Measurements from ENCODE around the gene SLC38A7. TPM values are rescaled to one million over a fixed set of nuclear protein-coding genes. Genes with fewer than 3 reads are reported as not detected.
A peak's percentile ranks its signal among the peaks of the same experiment; 100 is the strongest.
"Not testable (repeated sequence)": the region's sequence is repeated elsewhere in the genome, so short reads cannot be mapped to it uniquely, and the experiment has no call there.

SLC38A7 gene
- total and polyA plus RNA-seq, 2 experiments from 2014 or later = 13.9 to 27.8 TPM

DNA sequence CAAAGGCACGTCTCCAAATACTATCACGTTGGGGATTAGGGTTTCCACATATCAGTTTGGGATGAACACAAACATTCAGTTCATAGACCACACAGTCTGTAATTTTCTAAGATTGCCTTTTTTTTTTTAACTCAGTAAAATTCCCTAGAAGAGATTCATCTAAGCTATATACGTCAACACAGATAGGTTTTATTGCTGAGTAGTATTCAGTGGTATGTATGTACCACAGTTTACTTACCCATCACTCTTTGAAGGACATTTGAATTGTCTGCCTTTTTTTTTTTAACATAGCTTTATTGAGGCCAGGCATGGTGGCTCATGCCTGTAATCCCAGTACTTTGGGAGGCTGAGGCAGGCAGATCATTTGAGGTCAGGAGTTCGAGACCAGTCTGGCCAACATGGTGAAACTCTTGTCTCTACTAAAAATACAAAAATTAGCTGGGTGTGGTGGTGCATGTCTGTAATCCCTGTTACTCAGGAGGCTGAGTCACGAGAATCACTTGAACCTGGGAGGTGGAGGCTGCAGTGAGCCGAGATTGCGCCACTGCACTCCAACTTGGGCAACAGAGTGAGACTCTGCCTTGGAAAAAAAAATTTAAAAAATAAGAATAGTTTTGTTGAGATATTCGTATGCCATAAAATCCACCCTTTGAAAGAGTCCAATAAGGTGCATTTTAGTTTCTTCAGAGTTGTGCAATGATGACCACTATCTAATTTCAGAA lies 2.6 kb upstream of the SLC38A7 start:
- not testable (repeated sequence) for H3K4me2 ChIP-seq; H2AFZ ChIP-seq; H4K20me1 ChIP-seq (replicated peaks; ENCODE audit: insufficient read depth); H3F3A ChIP-seq (replicated peaks; ENCODE audit: low read depth); H3K27ac Mint-ChIP-seq; H3K27ac ChIP-seq (ENCODE audit: low read depth); H3K36me3 Mint-ChIP-seq (ENCODE audit: low read depth); H3K27me3 Mint-ChIP-seq (ENCODE audit: insufficient read depth, low read depth, poor library complexity); DNase-seq (ENCODE audit: low spot score); H3K4me3 ChIP-seq; H3K9me3 Mint-ChIP-seq; H3K4me1 Mint-ChIP-seq; H3K27me3 ChIP-seq (ENCODE audit: insufficient read depth); H3K4me3 Mint-ChIP-seq; H3K36me3 ChIP-seq (ENCODE audit: insufficient read depth); H3K4me1 ChIP-seq (ENCODE audit: insufficient read depth); ATAC-seq; H3K9me2 ChIP-seq (ENCODE audit: insufficient read depth)
- peaks cover 12% of the 10 kb centered on the region for H3K79me2 ChIP-seq (replicated peaks; ENCODE audit: insufficient read depth)

DNA sequence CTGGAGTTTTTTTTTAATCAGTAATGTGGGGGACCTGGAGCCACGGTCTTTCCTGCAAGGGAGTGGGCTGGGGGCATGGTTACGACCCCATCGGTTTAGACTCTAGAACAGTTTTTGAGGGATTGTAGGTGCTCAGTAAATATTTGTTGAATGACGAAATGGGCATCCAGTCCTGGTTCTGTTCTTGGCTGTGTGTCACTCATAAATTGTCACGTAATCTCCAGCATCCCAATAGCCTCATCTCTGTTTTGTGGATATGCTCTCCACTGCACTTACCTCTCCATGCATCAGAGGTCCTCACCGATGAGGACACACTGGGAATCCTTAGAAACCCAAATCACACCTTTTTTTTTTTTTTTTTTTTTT lies 497 bp upstream of the SLC38A7 start:
- Histone ChIP-seq H3K36me3 (ENCODE audit: insufficient read depth) (no peaks in the 10 kb centered on the region), H3F3A (replicated peaks; ENCODE audit: low read depth) (no peaks in the 10 kb centered on the region), H3K4me1 (ENCODE audit: insufficient read depth) (peaks cover 9% of the 10 kb centered on the region), H3K27me3 (ENCODE audit: insufficient read depth) (no peaks in the 10 kb centered on the region), H3K4me3 (peak overlapping the region; percentile 96), H2AFZ (peak overlapping the region; percentile 100), H3K9me2 (ENCODE audit: insufficient read depth) (no peaks in the 10 kb centered on the region), H3K27ac (ENCODE audit: low read depth) (no peak overlapping the region), H4K20me1 (replicated peaks; ENCODE audit: insufficient read depth) (no peaks in the 10 kb centered on the region), H3K4me2 (peak overlapping the region; percentile 97), H3K79me2 (replicated peaks; ENCODE audit: insufficient read depth) (peaks cover 12% of the 10 kb centered on the region)
- Mint-ChIP-seq H3K27me3 (ENCODE audit: insufficient read depth, low read depth, poor library complexity) (peaks cover 8% of the 10 kb centered on the region), H3K4me1 (peaks cover 8% of the 10 kb centered on the region; the same call in 2 of the 3 replicates), H3K9me3 (no peaks in the 10 kb centered on the region; the same call in 2 of the 3 replicates), H3K36me3 (ENCODE audit: low read depth) (no peaks in the 10 kb centered on the region; the same call in 2 of the 3 replicates), H3K27ac (no peak overlapping the region), H3K4me3 (peak overlapping the region; percentile 96)
- no peak for ATAC-seq
- DNase-seq (ENCODE audit: low spot score) = no peak
- no peak for TF ChIP-seq EZH2phosphoT487 (IDR thresholded peaks at IDR 0.05; ENCODE audit: unreplicated experiment)
- no peak for TF ChIP-seq JUNB (IDR thresholded peaks at IDR 0.05; ENCODE audit: unreplicated experiment)
- TF ChIP-seq EZH2 (IDR thresholded peaks at IDR 0.05; ENCODE audit: low read depth, unreplicated experiment) = no peak
- TF ChIP-seq ZNF331 (CRISPR knock-in tag; IDR thresholded peaks at IDR 0.05; ENCODE audit: low read depth) = no peak

DNA sequence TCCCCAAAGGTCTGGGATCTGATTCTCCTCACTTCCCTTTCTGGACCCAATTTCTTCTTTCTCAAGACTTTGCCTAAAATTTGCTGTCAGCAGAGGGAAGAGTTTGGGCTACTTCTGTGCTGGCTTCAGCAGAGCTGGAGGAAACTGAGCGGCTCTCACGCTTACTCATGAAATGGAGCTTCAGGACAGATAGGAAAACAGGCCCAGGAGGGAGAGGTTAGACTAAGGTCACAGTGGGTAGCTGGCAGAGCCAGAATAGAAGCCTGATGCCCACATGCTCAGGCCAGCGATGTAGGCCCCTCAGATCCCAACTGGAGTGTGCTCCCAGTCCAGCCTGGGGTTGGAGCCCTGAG lies 593 bp downstream of the SLC38A7 start:
- no peaks in the 10 kb centered on the region for H3F3A ChIP-seq (replicated peaks; ENCODE audit: low read depth)
- H3K4me1 Mint-ChIP-seq = peaks cover 8% of the 10 kb centered on the region; the same call in 2 of the 3 replicates
- H3K27ac ChIP-seq (ENCODE audit: low read depth) = no peak overlapping the region
- H3K79me2 ChIP-seq (replicated peaks; ENCODE audit: insufficient read depth) = peaks cover 12% of the 10 kb centered on the region
- peak overlapping the region; percentile 97 for H3K4me2 ChIP-seq
- H3K9me2 ChIP-seq (ENCODE audit: insufficient read depth) = no peaks in the 10 kb centered on the region
- peak overlapping the region; percentile 96 for H3K4me3 Mint-ChIP-seq
- peak overlapping the region; percentile 93; the same call in 1 of the 2 replicates for H3K27ac Mint-ChIP-seq
- DNase-seq (ENCODE audit: low spot score) = no peak
- no peak for ATAC-seq
- H3K4me1 ChIP-seq (ENCODE audit: insufficient read depth) = peaks cover 9% of the 10 kb centered on the region
- no peaks in the 10 kb centered on the region for H3K36me3 ChIP-seq (ENCODE audit: insufficient read depth)
- H3K9me3 Mint-ChIP-seq = no peaks in the 10 kb centered on the region; the same call in 2 of the 3 replicates
- peaks cover 2% of the 10 kb centered on the region; the same call in 1 of the 2 replicates for H4K20me1 ChIP-seq (replicated peaks; ENCODE audit: insufficient read depth)
- peaks cover 8% of the 10 kb centered on the region for H3K27me3 Mint-ChIP-seq (ENCODE audit: insufficient read depth, low read depth, poor library complexity)
- peak overlapping the region; percentile 96 for H3K4me3 ChIP-seq
- H3K36me3 Mint-ChIP-seq (ENCODE audit: low read depth) = peaks cover 3% of the 10 kb centered on the region; the same call in 2 of the 3 replicates
- H3K27me3 ChIP-seq (ENCODE audit: insufficient read depth) = no peaks in the 10 kb centered on the region
- H2AFZ ChIP-seq = peak overlapping the region; percentile 100
- TF ChIP-seq ZNF462 (CRISPR knock-in tag; IDR thresholded peaks at IDR 0.05) (no peak), EZH2phosphoT487 (IDR thresholded peaks at IDR 0.05; ENCODE audit: unreplicated experiment) (no peak), JUNB (IDR thresholded peaks at IDR 0.05; ENCODE audit: unreplicated experiment) (no peak), NANOG (IDR thresholded peaks at IDR 0.05; ENCODE audit: borderline replicate concordance) (no peak), ZNF114 (CRISPR knock-in tag; IDR thresholded peaks at IDR 0.05) (no peak), POLR2AphosphoS5 (IDR thresholded peaks at IDR 0.05; ENCODE audit: low read depth) (no peak), EZH2 (IDR thresholded peaks at IDR 0.05; ENCODE audit: low read depth, unreplicated experiment) (no peak)
